EL (cell line): ENCODE measurements around the gene TAS2R42.

Experiments used
- DNase-seq: peaks from one replicate; pipeline ENCODE4 v3.0.0-alpha.2; 2016

TAS2R42 gene

GRCh38 chr12:11143352-11143751 is 43.4 kb downstream of the TAS2R42 start:
- DNase-seq, result no peak

- no peak for DNase-seq
Observed at GRCh38 chr12:11136075-11136474, 50.7 kb downstream of the TAS2R42 start.
